GM21786 (cell line): ENCODE data around the gene GIMAP5.

Source experiments
- ATAC-seq: cut with Tn5 transposase; IDR thresholded peaks from one replicate; pipeline ENCODE4 v1.9.1; 2021; ENCODE audit not compliant: unreplicated experiment

GIMAP5 gene

GRCh38 chr7:150734254-150734653, 3.0 kb upstream of the GIMAP5 start:
- ATAC-seq, result no peak

- ATAC-seq, result no peak
These were observed 1.4 kb upstream of the GIMAP5 start for GRCh38 chr7:150735596-150736358.

- peak; percentile 17 for ATAC-seq
These were observed 354 bp upstream of the GIMAP5 start for GRCh38 chr7:150736864-150737263.

GRCh38 chr7:150738092-150738491, 874 bp downstream of the GIMAP5 start:
- no peak for ATAC-seq

GRCh38 chr7:150738591-150739001, 1.4 kb downstream of the GIMAP5 start:
- ATAC-seq, result no peak

GRCh38 chr7:150739033-150739432, 1.8 kb downstream of the GIMAP5 start:
- no peak for ATAC-seq

GRCh38 chr7:150740053-150740452, 2.8 kb downstream of the GIMAP5 start:
- no peak for ATAC-seq

GRCh38 chr7:150742286-150742968, 5.2 kb downstream of the GIMAP5 start:
- no peak for ATAC-seq

- ATAC-seq, result no peak
These were observed 6.9 kb downstream of the GIMAP5 start for GRCh38 chr7:150744041-150744656.

GRCh38 chr7:150745086-150745485, 7.9 kb downstream of the GIMAP5 start:
- ATAC-seq, result no peak

GRCh38 chr7:150745876-150746275, 8.7 kb downstream of the GIMAP5 start:
- no peak for ATAC-seq

GRCh38 chr7:150746921-150747320, 9.7 kb downstream of the GIMAP5 start:
- ATAC-seq, result no peak

- ATAC-seq, result no peak
These were observed 11.2 kb downstream of the GIMAP5 start for GRCh38 chr7:150748376-150748775.

- ATAC-seq, result no peak
These were observed 14.5 kb downstream of the GIMAP5 start for GRCh38 chr7:150751702-150752101.

- ATAC-seq, result no peak
These were observed 16.0 kb downstream of the GIMAP5 start for GRCh38 chr7:150753239-150753638.

- ATAC-seq, result peak; percentile 41
These were observed 16.8 kb downstream of the GIMAP5 start for GRCh38 chr7:150753826-150754603.

GRCh38 chr7:150754951-150755350, 17.7 kb downstream of the GIMAP5 start:
- ATAC-seq, result no peak

- ATAC-seq, result no peak
These were observed 18.4 kb downstream of the GIMAP5 start for GRCh38 chr7:150755473-150756099.

- ATAC-seq, result no peak
These were observed 18.9 kb downstream of the GIMAP5 start for GRCh38 chr7:150756166-150756565.

- no peak for ATAC-seq
These were observed 19.6 kb downstream of the GIMAP5 start for GRCh38 chr7:150756858-150757257.

- ATAC-seq, result no peak
These were observed 22.3 kb downstream of the GIMAP5 start for GRCh38 chr7:150759479-150759878.
